Measurements from ENCODE around the gene CMBL.

- no peak for TF ChIP-seq EZH2phosphoT487 (IDR thresholded peaks at IDR 0.05; ENCODE audit: low read depth)
- TF ChIP-seq CTCF (IDR thresholded peaks at IDR 0.05; ENCODE audit: low read depth, low read length), result no peak
Observed at GRCh38 chr5:10330511-10331230, 23.0 kb upstream of the CMBL start.

All from OCI-LY3 (cell line).